GM12878 (cell line): ENCODE results near the gene NAXE. TPM values are rescaled to one million over a fixed set of nuclear protein-coding genes. Genes with fewer than 3 reads are reported as not detected.

Experiments used
- ATAC-seq: fragments of 200-7000 bp; cut with Tn5 transposase; 3 replicates; pipeline ENCODE4 v1.9.1; 2020; ENCODE audit warnings: mild to moderate bottlenecking, moderate library complexity
- BruUV-seq: library from RNA; stranded (reverse); fragments of 400-500 nt; replicated peaks from 2 replicates; lab custom pipeline; 2021; lab: Mats Ljungman, UMichigan
- CTCF ChIA-PET: fragments of 300-600 bp; sonication (Branson Sonifier 250); formaldehyde crosslinking; extraction: SDS; loops from one replicate; lab custom pipeline; 2021; ENCODE audit warnings: inconsistent platforms; lab: Yijun Ruan, JAX
- POLR2A ChIA-PET: fragments of 350-600 bp; formaldehyde crosslinking; extraction: SDS; loops from one replicate; lab custom pipeline; 2021; ENCODE audit warnings: inconsistent platforms; lab: Charles Lee
- RAD21 ChIA-PET: fragments of 300-600 bp; sonication (Branson Sonifier 250); formaldehyde crosslinking; loops from one replicate; lab custom pipeline; 2023; ENCODE audit warnings: antibody characterized with exemption; ENCODE audit not compliant: unreplicated experiment; lab: Charles Lee
- SMC1A ChIA-PET: fragments of 300-600 bp; sonication (Branson Sonifier 250); formaldehyde crosslinking; loops from one replicate; lab custom pipeline; 2023; ENCODE audit not compliant: unreplicated experiment, uncharacterized antibody; lab: Charles Lee
- DNase-seq: peaks from one replicate; pipeline ENCODE4 v3.0.0-alpha.2; 2011; ENCODE audit warnings: low read depth, low spot score
- FAIRE-seq: peaks from 3 replicates; lab custom pipeline; 2011; peaks lifted over from hg19 to GRCh38; lab: Jason Lieb, UNC
- H2AFZ ChIP-seq: 2 replicates; pipeline ENCODE4 v1.6.0; 2011; ENCODE audit warnings: low read depth, low read length, control low read depth; ENCODE audit not compliant: control insufficient read depth
- H3K27ac ChIP-seq: 2 replicates; pipeline ENCODE4 v1.5.1; 2011; ENCODE audit warnings: control low read depth; ENCODE audit not compliant: control insufficient read depth, insufficient read depth
- H3K27me3 ChIP-seq, 2 experiments: replicated peaks in 1 of 2; 2 replicates each; pipeline versions ENCODE4 v1.6.0 to v1.6.1; 2011; ENCODE audit warnings: low read length in 1 of 2; ENCODE audit not compliant: control insufficient read depth in 2 of 2, insufficient read depth in 2 of 2
- H3K36me3 ChIP-seq, 2 experiments: 2 replicates each; pipeline ENCODE4 v1.5.1; 2011; ENCODE audit warnings: low read length in 1 of 2; ENCODE audit not compliant: control insufficient read depth in 2 of 2, insufficient read depth in 2 of 2
- H3K4me1 ChIP-seq: 2 replicates; pipeline ENCODE4 v1.6.1; 2011; ENCODE audit warnings: mild to moderate bottlenecking, low read length, moderate library complexity, mixed read lengths; ENCODE audit not compliant: control insufficient read depth, insufficient read depth
- H3K4me2 ChIP-seq: 2 replicates; pipeline ENCODE4 v1.6.0; 2011; ENCODE audit warnings: control low read depth; ENCODE audit not compliant: control insufficient read depth, insufficient read depth
- H3K4me3 ChIP-seq: fragments of 200-600 bp; sonication (generic); 2 replicates; pipeline ENCODE4 v1.5.1; 2016
- H3K79me2 ChIP-seq: 2 replicates; pipeline ENCODE4 v1.6.0; 2011; ENCODE audit warnings: low read length; ENCODE audit not compliant: control insufficient read depth, insufficient read depth
- H3K9ac ChIP-seq: 2 replicates; pipeline ENCODE4 v1.8.0; 2011; ENCODE audit warnings: low read length, control low read depth, mixed read lengths; ENCODE audit not compliant: control insufficient read depth, insufficient read depth
- H3K9me3 ChIP-seq: replicated peaks from 3 replicates; pipeline ENCODE4 v1.5.1; 2011; ENCODE audit warnings: mild to moderate bottlenecking, low read length; ENCODE audit not compliant: control insufficient read depth, insufficient read depth
- H4K20me1 ChIP-seq: 2 replicates; pipeline ENCODE4 v1.6.0; 2011; ENCODE audit not compliant: control insufficient read depth, insufficient read depth
- FOS ChIP-seq: IDR thresholded peaks from 3 replicates; pipeline ENCODE4 v1.6.1; 2011; ENCODE audit warnings: borderline replicate concordance; ENCODE audit not compliant: insufficient read length; ENCODE audit errors: extremely low read depth
- GABPA ChIP-seq: IDR thresholded peaks from 2 replicates; pipeline ENCODE4 v1.6.1; 2014; ENCODE audit warnings: antibody characterized with exemption, low read depth, mild to moderate bottlenecking, inconsistent platforms
- LARP7 ChIP-seq: fragments of 450-650 bp; IDR thresholded peaks from 2 replicates; pipeline ENCODE4 v1.6.1; 2017; ENCODE audit warnings: mild to moderate bottlenecking
- NFXL1 ChIP-seq: fragments of 450-650 bp; IDR thresholded peaks from 2 replicates; pipeline ENCODE4 v1.6.1; 2017; ENCODE audit warnings: antibody characterized with exemption, mild to moderate bottlenecking, borderline replicate concordance
- NFYA ChIP-seq: IDR thresholded peaks from 2 replicates; pipeline ENCODE4 v1.6.1; 2011; ENCODE audit warnings: low read depth, mild to moderate bottlenecking, low read length, improper control_type of control experiment, borderline replicate concordance
- POLR2AphosphoS2 ChIP-seq: IDR thresholded peaks from 2 replicates; pipeline ENCODE4 v1.6.1; 2011; ENCODE audit warnings: low read depth, mild to moderate bottlenecking, low read length, improper control_type of control experiment, moderate library complexity
- SUPT20H ChIP-seq: IDR thresholded peaks from 2 replicates; pipeline ENCODE4 v1.6.1; 2011; ENCODE audit warnings: low read depth, mild to moderate bottlenecking, low read length, moderate library complexity, borderline replicate concordance; ENCODE audit not compliant: control insufficient read depth
- YBX1 ChIP-seq: fragments of 450-650 bp; IDR thresholded peaks from 2 replicates; pipeline ENCODE4 v1.6.1; 2016; ENCODE audit warnings: antibody characterized with exemption
- WGBS: methylation state at CpG from one replicate; pipeline ENCODE4 v1.1.6; 2016; ENCODE audit warnings: low lambda C conversion rate; ENCODE audit not compliant: insufficient replicate concordance, insufficient coverage; ENCODE audit errors: missing lambda C conversion rate; 5-methylcytosine and 5-hydroxymethylcytosine counted together
- in situ Hi-C: fragments of 300-500 bp; cut with MboI; formaldehyde crosslinking; loops from 9 replicates; pipeline ENCODE4 v1.14.3; 2018; ENCODE audit warnings: mixed read lengths
- intact Hi-C: fragments of 100-400 bp; cut with micrococcal nuclease; formaldehyde crosslinking; loops from one replicate; pipeline ENCODE4 v1.14.2; 2022; ENCODE audit not compliant: unreplicated experiment
- polyA plus RNA-seq, 11 experiments: library from polyadenylated mRNA; depleted of rRNA in 4 of 11; unstranded in 6 of 11; stranded (reverse) in 5 of 11; fragments of >200 nt; fragmentation: Nextera tagmentation in 4 of 11; fragmentation: Illumina TruSeq in 1 of 11; extraction: Ambion mirVana in 4 of 11; extraction: Trizol in 1 of 11; gene quantifications; 1 replicate in 1 of 11; 2 replicates in 10 of 11; pipeline versions ENCODE4 v1.2.1 to v1.2.3, GENCODE V29; 2011 to 2016; ENCODE audit warnings: inconsistent platforms in 2 of 11, missing spikeins in 2 of 11, low read depth in 1 of 11
- total RNA-seq, 4 experiments: library from RNA; depleted of rRNA in 3 of 4; stranded (reverse); fragments of >200 nt in 3 of 4; fragmentation: Illumina TruSeq in 1 of 4; extraction: Trizol in 1 of 4; gene quantifications; 2 replicates each; pipeline versions ENCODE4 v1.2.1 to v1.2.3, GENCODE V29; 2013 to 2021
- TF ChIP-seq, protein P1 (sequence below): fragments of 450-650 bp; IDR thresholded peaks from 2 replicates; pipeline ENCODE4 v1.6.1; 2017; ENCODE audit warnings: mild to moderate bottlenecking, moderate library complexity
- TF ChIP-seq, protein P2 (sequence below): IDR thresholded peaks from 2 replicates; pipeline ENCODE4 v1.6.1; 2012; ENCODE audit warnings: low read depth, low read length, improper control_type of control experiment
- TF ChIP-seq, protein P3 (sequence below): IDR thresholded peaks from 2 replicates; pipeline ENCODE4 v1.6.1; 2011; ENCODE audit warnings: mild to moderate bottlenecking, low read depth, low read length, moderate library complexity; ENCODE audit not compliant: insufficient replicate concordance

Gene NAXE
- total and polyA plus RNA-seq, 10 of the 15 experiments (the other 5 are each of a cell fraction or from before 2014, with no cell fraction given) = 17.8 to 93.3 (median 68.8) TPM

DNA sequence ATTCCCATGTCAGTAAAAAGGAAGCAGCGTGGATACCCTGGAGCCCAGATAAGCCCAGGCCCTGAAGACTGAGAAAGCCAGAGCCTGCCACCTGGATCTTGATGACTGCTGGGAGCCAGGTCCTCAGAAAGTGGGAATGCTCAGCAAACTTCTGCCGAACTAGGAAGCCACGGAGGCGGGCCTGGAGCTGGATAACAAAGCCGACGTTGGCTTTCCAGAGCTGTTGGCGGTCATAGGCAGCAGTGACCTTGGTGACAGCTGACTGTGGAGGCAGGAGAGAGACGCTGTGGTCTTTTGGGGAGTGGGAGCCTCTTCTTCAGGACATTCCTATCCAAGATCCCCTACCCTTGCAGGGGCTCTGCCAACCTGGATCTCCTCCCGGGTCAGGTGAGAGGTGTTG is 43.6 kb upstream of the NAXE start (continued):
- TF ChIP-seq, protein P1, sequence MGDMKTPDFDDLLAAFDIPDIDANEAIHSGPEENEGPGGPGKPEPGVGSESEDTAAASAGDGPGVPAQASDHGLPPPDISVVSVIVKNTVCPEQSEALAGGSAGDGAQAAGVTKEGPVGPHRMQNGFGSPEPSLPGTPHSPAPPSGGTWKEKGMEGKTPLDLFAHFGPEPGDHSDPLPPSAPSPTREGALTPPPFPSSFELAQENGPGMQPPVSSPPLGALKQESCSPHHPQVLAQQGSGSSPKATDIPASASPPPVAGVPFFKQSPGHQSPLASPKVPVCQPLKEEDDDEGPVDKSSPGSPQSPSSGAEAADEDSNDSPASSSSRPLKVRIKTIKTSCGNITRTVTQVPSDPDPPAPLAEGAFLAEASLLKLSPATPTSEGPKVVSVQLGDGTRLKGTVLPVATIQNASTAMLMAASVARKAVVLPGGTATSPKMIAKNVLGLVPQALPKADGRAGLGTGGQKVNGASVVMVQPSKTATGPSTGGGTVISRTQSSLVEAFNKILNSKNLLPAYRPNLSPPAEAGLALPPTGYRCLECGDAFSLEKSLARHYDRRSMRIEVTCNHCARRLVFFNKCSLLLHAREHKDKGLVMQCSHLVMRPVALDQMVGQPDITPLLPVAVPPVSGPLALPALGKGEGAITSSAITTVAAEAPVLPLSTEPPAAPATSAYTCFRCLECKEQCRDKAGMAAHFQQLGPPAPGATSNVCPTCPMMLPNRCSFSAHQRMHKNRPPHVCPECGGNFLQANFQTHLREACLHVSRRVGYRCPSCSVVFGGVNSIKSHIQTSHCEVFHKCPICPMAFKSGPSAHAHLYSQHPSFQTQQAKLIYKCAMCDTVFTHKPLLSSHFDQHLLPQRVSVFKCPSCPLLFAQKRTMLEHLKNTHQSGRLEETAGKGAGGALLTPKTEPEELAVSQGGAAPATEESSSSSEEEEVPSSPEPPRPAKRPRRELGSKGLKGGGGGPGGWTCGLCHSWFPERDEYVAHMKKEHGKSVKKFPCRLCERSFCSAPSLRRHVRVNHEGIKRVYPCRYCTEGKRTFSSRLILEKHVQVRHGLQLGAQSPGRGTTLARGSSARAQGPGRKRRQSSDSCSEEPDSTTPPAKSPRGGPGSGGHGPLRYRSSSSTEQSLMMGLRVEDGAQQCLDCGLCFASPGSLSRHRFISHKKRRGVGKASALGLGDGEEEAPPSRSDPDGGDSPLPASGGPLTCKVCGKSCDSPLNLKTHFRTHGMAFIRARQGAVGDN = no peak
- TF ChIP-seq NFXL1 = no peak
- TF ChIP-seq, protein P2, sequence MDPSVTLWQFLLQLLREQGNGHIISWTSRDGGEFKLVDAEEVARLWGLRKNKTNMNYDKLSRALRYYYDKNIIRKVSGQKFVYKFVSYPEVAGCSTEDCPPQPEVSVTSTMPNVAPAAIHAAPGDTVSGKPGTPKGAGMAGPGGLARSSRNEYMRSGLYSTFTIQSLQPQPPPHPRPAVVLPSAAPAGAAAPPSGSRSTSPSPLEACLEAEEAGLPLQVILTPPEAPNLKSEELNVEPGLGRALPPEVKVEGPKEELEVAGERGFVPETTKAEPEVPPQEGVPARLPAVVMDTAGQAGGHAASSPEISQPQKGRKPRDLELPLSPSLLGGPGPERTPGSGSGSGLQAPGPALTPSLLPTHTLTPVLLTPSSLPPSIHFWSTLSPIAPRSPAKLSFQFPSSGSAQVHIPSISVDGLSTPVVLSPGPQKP = no peak

DNA sequence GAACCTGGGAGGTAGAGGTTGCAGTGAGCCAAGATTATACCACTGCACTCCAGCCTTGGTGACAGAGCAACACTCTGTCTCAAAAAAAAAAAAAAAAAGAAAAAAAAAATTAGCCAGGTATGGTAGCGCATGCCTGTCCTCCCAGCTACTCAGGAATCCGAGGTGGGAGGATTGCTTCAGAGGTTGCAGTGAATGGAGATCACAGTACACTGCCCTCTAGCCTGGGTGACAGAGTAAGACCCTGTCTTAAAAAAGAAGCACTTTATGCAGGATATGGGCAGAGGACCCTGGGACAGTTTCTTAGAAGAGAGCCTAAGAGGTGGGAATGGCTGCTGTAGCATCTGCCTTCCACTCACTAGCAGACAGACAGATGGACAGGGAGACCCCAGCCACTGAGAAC is 42.2 kb upstream of the NAXE start:
- H3K4me2 ChIP-seq = no peak overlapping the region
- no peak overlapping the region for H3K27ac ChIP-seq
- peaks cover 0 to 2% of the 10 kb centered on the region in 2 experiments; a peak in 3 of 4 replicates for H3K36me3 ChIP-seq
- no TSS peak for BruUV-seq
- ATAC-seq (no peak), FAIRE-seq (no peak), DNase-seq (no peak)
- in situ Hi-C loops (no loop called here), intact Hi-C loops (no loop called here)
- ChIA-PET SMC1A (no interaction called here), POLR2A (no interaction called here), RAD21 (no interaction called here), CTCF (interaction anchor here (0.7 kb wide), 1 partner anchor 47 kb away, joined by 3 read pairs; no protein-coding TSS in a partner anchor)
- H2AFZ ChIP-seq = no peak overlapping the region
- H3K9ac ChIP-seq = no peak overlapping the region
- H3K27me3 ChIP-seq = no peaks in the 10 kb centered on the region
- 97% methylated on average over 2 of the region's 2 CpGs for WGBS
- no peak overlapping the region for H3K4me3 ChIP-seq
- H3K79me2 ChIP-seq = no peaks in the 10 kb centered on the region
- no peaks in the 10 kb centered on the region for H3K9me3 ChIP-seq
- H3K4me1 ChIP-seq = no peaks in the 10 kb centered on the region
- no peaks in the 10 kb centered on the region for H4K20me1 ChIP-seq
- TF ChIP-seq GABPA (no peak), LARP7 (no peak), POLR2AphosphoS2 (no peak), FOS (no peak), YBX1 (no peak), NFYA (no peak), SUPT20H (no peak)
- TF ChIP-seq, protein P3, sequence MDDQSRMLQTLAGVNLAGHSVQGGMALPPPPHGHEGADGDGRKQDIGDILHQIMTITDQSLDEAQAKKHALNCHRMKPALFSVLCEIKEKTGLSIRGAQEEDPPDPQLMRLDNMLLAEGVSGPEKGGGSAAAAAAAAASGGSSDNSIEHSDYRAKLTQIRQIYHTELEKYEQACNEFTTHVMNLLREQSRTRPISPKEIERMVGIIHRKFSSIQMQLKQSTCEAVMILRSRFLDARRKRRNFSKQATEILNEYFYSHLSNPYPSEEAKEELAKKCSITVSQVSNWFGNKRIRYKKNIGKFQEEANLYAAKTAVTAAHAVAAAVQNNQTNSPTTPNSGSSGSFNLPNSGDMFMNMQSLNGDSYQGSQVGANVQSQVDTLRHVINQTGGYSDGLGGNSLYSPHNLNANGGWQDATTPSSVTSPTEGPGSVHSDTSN = no peak
- TF ChIP-seq, protein P1 = no peak
